ENCODE results near the gene POLA1.

Gene POLA1

GRCh38 chrX:25006586-25007058 lies 312.9 kb downstream of the POLA1 start:
- no peak for DNase-seq (ENCODE audit: low read depth in 3 of 3, low spot score in 1 of 3)

DNA sequence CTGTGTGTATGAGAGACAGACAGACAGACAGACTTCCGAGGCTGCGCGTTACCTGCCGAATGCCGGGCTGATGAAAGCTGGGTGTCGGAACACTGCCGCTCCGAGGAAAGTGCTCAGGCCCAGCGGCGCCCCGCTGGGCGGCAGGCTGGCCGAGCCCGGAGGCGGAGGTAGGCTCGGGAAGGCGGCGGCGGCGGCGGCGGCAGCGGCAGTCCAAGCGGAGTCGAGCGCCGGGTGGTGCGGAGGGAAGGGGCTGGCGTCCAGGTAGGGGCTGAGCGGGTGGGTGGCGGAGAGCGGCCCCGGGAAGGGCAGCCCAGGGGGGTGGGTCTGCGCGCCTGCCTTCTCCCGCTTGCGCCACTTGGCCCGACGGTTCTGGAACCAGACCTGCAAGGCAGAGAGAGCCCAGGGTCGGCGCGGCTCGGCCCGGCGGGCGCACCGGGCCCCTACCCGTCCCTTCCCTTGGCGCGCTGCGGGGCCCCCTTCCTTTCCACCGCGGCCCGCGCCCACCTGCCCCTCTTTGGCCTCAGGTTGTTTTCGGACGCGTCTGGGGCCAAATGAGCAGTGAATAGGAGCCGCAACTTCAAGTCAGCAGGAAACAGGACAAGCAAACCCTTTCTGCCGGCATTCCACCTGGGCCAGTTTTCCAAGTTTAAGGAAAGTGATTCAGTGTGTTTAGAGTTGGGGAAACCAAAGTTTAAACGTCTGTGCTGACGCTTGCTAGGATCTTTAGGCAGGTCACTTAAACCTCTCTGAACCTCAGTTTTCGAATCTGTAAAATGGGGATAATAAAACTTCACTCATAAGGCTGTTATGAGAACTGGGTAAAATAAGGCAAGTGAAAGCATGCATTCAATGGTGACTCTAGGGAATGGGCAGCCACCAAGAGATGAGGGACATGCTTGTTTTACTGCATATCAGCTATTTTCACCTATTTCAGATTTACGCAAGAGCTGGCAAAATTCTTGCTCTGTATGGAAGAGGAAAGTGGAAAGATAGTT lies 313.6 kb downstream of the POLA1 start:
- DNase-seq (ENCODE audit: low read depth in 3 of 3, low spot score in 1 of 3), result no peak

DNA sequence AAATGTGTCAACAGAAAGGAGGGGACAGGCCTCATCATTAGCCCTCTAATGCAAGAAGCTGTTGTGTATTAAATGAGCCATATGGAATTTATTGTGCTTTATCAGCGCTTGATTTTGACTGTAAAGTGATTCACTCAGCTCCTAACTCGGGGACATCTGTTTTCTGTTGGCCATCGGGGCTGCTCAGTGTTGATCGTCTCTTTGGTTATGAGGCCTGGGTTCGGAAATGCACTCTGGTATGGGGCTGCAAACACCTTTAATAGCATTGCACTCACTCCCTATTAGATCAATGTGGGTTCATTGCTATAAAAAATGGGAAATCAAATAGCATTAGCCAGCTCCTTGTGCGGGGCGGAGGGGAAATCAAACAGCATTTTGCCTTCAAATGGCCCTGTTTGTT lies 315.7 kb downstream of the POLA1 start:
- no peak for DNase-seq (ENCODE audit: low read depth in 3 of 3, low spot score in 1 of 3)

DNA sequence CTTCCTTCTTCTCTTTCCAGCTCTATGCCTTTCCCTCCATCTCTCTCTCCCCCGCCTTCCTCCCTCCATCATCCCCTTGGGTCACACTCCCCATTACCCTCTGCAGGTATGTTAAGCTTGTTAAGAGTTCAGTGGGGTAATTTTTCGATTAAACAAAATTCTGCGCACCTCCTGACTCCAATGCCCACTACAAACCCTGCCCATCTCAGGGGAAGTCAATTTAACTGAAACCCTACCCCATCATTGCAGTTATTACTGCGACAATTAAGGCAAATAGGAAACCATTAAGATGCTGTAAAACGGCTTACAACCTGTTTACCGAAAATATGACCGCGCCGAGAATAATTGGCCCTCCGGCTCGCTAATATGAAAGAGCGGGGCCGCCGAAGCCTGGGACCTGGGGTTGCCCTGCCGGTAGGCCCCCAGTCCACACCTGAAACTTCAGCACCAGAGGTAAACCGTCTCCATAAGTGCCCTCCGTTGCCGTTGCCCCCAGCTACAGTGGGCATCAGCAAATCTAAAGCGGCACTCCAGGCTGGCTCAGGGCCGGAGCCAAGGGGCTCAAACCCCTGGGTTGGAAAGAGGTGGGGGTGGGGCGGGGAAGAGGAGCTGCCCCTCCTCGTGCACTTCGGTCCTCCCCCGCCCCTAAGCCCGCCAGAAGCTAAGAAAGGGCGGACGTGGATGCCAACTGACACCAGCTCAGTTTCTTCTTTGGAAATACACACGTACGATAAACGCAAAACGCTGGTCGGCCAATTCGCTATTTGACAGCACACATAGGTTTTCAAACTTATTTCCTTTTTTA lies 317.3 kb downstream of the POLA1 start:
- DNase-seq (ENCODE audit: low read depth in 3 of 3, low spot score in 1 of 3), result no peak

DNA sequence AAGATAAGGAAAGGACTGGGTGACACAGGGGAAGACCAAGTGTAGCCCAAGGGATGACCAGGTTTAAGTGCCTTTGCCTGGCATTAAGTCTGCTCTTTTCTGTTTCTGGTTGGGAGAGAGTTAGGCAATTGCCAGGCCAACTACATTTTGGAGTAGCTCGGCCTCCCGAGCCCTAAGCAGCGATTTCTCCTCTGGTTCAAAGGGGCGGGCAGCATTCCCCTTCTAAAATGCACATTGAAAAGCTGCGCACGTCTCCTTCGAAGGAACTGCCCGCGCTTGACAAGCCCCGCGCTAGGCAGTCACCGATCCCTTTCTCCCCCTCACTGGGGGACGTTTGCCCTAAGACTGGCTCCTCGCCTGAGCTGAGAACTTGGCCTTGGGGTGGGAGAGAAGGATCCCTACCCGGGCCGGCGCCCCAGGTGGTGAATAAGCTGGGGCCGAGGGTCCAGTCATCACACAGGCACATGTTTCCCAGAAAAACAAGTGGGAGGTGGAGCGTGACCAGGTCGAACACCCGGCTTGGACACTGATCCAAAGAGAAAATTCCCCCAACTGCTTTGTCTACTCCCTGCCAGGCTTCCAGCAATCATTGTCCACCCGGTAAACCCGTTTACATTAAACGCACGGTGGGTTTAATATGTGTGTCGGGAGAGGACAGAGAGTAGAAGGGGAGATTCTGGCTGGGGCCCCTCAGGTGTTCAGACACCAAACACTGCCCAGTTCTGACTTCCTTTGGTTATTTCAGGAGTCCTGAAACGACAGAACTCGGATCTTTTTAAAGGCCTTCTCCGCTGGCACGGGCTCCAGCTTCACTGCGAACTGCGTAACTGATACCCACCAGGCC lies 318.1 kb downstream of the POLA1 start:
- DNase-seq (ENCODE audit: low read depth in 3 of 3, low spot score in 1 of 3), result no peak

DNA sequence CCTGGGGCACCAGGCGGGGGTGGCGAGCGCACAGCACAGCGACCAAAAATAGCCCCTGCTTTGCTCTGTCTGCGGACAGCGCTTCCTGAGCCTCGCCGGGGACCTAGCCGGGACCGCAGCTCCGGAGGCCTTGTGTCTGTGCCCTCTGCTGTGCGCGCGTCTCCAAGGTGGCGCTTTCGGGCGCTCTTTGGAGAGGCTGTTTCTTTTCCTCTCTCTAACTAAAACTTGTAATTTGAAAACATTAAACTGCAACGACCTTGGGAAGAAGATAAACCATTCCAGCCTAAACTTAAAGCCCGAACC lies 318.7 kb downstream of the POLA1 start:
- no peak for DNase-seq (ENCODE audit: low read depth in 3 of 3, low spot score in 1 of 3)

GRCh38 chrX:25012793-25013631 lies 319.3 kb downstream of the POLA1 start:
- DNase-seq (ENCODE audit: low read depth in 3 of 3, low spot score in 1 of 3), result no peak

- no peak for DNase-seq (ENCODE audit: low read depth in 3 of 3, low spot score in 1 of 3)
These were observed 320.1 kb downstream of the POLA1 start for GRCh38 chrX:25013632-25014365.

DNA sequence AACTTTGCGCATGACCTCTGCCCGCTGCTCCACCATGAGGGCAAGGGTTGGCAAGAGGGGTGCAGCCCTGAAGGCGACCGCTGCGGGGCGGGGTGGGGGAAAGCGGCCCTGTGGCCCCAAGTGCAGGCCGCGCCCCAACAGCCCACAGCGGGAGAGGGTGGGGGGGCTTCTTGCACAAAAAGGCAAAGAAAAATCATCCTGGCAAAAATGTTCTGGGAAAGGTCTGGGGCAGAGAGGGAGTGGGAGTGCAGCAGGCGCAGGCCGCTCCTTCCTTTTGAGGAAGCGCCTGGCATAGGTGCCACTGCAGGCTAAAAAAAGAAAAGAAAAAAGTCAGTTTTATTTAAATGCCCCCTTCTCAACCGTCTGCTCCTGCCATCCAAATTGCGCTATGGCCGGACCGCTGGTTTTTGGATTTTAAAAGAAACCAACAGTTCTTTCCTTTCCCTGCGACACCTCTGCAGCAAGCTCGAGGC lies 320.7 kb downstream of the POLA1 start:
- DNase-seq (ENCODE audit: low read depth in 3 of 3, low spot score in 1 of 3), result no peak

GRCh38 chrX:25015486-25016360 lies 322.0 kb downstream of the POLA1 start, which contains the start of gene ARX:
TSS of gene ARX (minus strand) at chrX:25015965. CDS start at chrX:25015737, 228 bp downstream.
- no peak for DNase-seq (ENCODE audit: low read depth in 3 of 3, low spot score in 1 of 3)

- DNase-seq (ENCODE audit: low read depth in 3 of 3, low spot score in 1 of 3), result no peak
These were observed 322.6 kb downstream of the POLA1 start for GRCh38 chrX:25016361-25016671.

DNA sequence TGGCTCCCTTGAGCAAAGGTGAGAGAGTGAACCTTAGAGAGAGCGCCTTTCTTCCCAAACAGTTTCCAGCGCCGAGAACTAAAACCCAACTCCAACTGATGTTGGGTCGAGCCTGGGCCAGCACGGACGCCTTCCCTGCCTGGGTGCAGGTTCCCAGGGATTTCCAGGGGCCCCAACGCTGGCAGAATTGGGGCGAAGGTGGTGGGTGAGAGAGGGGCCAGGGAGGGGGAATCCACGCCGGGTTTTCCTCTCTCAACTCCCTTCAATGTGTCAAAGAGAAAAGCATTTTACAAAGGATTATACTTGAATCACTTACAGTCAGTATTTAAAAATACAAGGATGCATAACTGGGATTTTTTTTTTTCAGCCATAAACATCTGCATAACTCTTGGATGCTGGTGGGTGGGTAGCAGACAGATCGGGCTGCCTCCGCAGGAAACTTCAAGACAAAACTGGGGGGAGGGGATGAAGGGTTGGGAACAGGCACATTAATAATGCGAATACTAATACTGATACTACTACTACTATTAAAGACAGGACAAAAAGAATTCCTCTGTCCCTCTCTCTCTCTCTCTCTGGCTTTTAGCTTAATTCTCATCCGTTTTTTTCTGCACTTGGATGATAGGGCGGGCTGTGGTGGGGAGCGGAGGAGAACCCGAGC lies 323.4 kb downstream of the POLA1 start:
- DNase-seq (ENCODE audit: low read depth in 3 of 3, low spot score in 1 of 3), result no peak

DNA sequence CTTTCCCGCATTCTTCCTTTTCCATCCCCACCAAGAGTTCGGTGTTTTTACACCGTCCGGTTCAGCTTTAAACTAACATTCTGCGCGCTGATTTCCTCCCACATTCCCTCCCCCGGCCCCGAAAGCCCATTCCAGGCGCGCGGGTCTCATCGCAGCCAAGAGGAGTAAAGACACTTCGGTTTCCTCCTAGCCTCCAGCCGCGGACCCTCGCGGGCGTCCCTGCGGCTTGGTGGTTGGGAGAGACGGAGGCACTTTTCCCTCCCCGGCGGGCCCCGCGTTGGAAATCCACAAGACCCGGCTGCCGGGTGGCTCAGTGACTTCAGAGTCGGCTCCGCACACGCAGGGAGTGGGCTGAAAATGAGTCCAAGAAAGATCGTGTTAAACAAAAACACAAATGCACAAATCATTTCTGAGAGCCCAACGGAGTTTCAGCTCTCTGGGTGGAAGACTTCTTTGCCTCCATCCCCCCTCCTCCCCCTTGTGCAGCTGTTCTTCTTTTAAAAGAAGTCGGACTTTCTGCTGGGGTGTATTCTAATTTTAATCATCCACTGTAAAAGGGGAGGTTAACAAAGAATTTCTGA lies 324.0 kb downstream of the POLA1 start:
- DNase-seq (ENCODE audit: low read depth in 3 of 3, low spot score in 1 of 3), result no peak

DNA sequence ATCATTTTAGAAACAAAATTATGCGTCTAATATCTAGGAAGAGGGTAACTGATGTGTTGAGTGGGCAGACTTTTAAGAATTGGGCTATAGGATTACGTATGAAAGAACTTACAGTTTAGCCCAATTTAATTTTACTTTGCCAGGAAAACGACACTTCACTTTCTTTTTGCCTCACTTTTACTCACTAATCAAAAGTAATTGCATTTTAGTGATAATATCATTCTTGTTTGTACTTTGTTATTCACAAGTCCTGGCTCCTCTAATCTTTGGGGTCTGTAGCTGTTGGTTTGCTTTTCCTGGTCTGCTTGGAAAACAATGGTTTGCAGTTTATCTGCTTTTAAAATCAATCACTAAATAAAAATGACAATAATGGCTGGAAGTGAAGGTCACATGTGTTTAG lies 325.0 kb downstream of the POLA1 start:
- no peak for DNase-seq (ENCODE audit: low read depth in 3 of 3, low spot score in 1 of 3)

DNA sequence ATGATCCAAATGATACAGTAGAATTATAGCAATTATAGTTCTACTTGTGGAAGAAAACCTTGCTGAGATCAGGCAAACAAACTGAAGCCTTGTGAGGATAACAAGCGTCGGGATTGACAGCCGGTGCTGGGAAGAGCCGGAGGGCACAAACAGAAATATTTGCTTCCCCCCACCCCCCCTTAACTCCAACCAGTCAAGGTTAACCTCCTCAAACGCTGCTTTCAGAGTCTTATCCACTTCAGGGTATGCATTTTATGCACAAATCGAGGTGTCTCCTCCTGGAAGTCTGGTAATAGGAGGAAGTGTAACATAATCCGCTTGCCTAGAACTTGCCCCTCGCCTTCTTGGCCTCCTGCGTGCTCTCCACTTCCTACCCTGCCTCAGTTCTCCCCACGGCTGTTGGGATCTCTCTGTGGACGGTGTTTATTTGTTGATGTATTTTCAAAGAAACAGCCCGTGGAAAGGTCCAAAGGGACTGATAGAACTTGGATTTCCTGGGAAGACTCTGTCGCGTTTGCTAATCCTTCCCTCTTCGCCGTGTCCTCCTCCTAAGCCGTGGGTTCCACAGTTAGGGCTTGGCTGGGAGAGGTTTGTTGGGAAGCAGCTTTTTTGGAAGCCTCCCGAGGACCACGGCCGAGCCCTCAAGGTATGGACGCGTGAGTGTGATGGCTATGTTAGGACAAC lies 326.1 kb downstream of the POLA1 start:
- DNase-seq (ENCODE audit: low read depth in 3 of 3, low spot score in 1 of 3), result no peak

DNA sequence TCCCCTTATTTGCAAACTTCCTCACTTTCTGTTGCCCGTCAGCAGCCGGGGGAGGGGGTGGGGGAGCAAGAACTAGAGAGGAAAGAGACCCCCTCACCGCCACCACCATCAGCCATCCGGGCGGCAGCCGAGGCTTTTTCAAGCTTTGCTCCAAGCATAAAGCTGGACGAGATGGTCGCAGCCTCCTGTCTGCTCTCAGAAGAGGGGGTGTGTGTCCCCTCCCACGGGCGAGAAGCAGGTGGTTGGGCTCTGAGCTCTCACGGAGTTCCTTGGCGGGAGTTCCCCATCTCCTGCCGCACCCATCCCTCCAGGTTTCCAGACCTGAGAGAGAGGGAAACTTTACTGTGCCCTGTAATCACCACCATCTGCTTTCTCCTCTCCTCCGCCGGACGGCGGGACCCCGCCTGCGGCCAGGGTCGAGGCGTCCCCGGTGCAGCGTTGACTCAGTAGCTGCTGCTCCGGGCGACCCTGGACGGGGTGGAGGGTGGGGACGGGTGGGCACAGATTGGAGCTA lies 326.7 kb downstream of the POLA1 start:
- DNase-seq (ENCODE audit: low read depth in 3 of 3, low spot score in 1 of 3), result no peak

GRCh38 chrX:25020905-25021449 lies 327.3 kb downstream of the POLA1 start:
- DNase-seq (ENCODE audit: low read depth in 3 of 3, low spot score in 1 of 3), result no peak

Data from stimulated activated CD4-positive, alpha-beta T cell treated with anti-CD3 and anti-CD28 coated beads, TNF-alpha, amount 100 ng/mL, for 1 hour (primary cell).